AG04450 (cell line): ENCODE measurements around the gene PEPD. TPM values are rescaled to one million over a fixed set of nuclear protein-coding genes. Genes with fewer than 3 reads are reported as not detected.

Experiments used
- CTCF ChIA-PET: fragments of 300-600, 350-600 bp; formaldehyde crosslinking; extraction: SDS; loops from one replicate; lab custom pipeline; 2022; ENCODE audit warnings: antibody characterized with exemption, inconsistent platforms; lab: Charles Lee
- POLR2A ChIA-PET: fragments of 350-600 bp; formaldehyde crosslinking; extraction: SDS; loops from one replicate; lab custom pipeline; 2021; ENCODE audit warnings: antibody characterized with exemption, inconsistent platforms; lab: Yijun Ruan, JAX
- DNase-seq: peaks from one replicate; pipeline ENCODE4 v3.0.0-alpha.2; 2011; ENCODE audit warnings: low read depth, low spot score
- H3K27ac ChIP-seq: one replicate; pipeline ENCODE4 v1.5.1; 2012; ENCODE audit warnings: low read depth, low read length, control low read depth
- H3K27me3 ChIP-seq: one replicate; pipeline ENCODE4 v1.6.0; 2012; ENCODE audit warnings: low read length; ENCODE audit not compliant: control insufficient read depth, insufficient read depth
- H3K4me3 ChIP-seq: 2 replicates; pipeline ENCODE4 v1.5.1; 2011; ENCODE audit warnings: mild to moderate bottlenecking, low read depth, low read length, control low read depth
- H3K9me3 ChIP-seq: 2 replicates; pipeline ENCODE4 v1.5.1; 2012; ENCODE audit warnings: low read length; ENCODE audit not compliant: control insufficient read depth, insufficient read depth
- polyA plus RNA-seq: library from polyadenylated mRNA; depleted of rRNA; stranded (reverse); fragments of >200 nt; gene quantifications from 2 replicates; pipeline ENCODE4 v1.2.3, GENCODE V29; 2011
- TF ChIP-seq, protein P1 (sequence below): IDR thresholded peaks from 2 replicates; pipeline ENCODE4 v1.5.1; 2011; ENCODE audit warnings: low read depth, low read length, control low read depth, inconsistent platforms

The PEPD gene
- polyA plus RNA-seq, 1 experiment: 67.1 TPM

DNA sequence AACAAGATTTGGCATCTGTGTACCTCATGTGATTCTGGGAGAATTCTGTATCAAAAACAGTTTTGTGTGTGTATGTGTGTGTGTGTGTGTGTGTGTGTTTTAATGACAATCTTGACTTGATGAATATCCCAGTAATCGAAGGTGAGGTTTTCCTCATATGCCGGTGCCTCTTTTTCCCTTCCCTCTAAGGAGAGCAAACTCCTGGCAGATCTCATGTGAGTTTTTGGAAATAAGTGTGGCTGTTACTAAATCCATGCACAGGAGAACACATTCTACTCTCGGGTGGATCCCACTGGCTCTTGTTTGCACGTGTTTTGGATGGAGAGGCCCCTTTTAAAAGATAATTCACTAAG, 177.0 kb downstream of the PEPD start:
- Histone ChIP-seq H3K4me3 (no peak overlapping the region), H3K27ac (no peak overlapping the region), H3K27me3 (peaks cover 16% of the 10 kb centered on the region), H3K9me3 (no peaks in the 10 kb centered on the region)
- TF ChIP-seq, protein P1, sequence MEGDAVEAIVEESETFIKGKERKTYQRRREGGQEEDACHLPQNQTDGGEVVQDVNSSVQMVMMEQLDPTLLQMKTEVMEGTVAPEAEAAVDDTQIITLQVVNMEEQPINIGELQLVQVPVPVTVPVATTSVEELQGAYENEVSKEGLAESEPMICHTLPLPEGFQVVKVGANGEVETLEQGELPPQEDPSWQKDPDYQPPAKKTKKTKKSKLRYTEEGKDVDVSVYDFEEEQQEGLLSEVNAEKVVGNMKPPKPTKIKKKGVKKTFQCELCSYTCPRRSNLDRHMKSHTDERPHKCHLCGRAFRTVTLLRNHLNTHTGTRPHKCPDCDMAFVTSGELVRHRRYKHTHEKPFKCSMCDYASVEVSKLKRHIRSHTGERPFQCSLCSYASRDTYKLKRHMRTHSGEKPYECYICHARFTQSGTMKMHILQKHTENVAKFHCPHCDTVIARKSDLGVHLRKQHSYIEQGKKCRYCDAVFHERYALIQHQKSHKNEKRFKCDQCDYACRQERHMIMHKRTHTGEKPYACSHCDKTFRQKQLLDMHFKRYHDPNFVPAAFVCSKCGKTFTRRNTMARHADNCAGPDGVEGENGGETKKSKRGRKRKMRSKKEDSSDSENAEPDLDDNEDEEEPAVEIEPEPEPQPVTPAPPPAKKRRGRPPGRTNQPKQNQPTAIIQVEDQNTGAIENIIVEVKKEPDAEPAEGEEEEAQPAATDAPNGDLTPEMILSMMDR: no peak
- no peak for DNase-seq
- ChIA-PET POLR2A (no interaction called here), CTCF (interaction anchor here (0.6 kb wide), 1 partner anchor 42 kb away, joined by 3 read pairs; no protein-coding TSS in a partner anchor)

DNA sequence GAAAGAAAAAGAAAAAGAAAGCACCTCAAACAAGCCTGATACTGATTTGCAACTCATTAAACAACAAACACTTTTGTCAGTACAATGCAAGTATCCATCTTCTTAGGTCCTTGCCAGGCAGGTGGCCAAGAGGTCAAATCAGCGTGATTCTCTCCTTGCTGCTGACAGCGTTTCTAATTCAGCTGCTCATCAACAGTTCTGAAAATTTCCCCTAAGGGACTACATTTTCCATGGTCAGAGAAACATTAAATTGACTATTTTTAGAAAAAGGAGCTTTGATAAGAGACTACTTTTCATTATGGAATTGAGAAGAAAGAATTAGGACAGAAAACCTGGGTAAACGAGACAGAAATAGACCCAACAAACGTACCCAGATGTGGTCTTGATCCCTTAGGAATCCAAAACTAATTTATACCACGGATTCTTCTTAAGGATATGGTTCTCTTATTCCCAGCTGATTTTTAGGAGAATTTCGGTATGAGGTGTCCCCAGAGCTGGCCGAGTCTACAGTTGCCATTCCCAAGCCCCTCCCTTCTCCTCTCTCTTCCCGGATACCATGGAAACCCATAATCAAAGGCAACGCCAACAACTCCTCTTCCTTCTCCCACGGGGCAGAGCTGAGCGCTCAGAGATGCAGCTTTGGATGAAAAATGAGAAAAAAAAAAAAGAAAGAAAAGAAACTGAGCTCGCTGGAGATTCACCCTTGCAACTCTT, 177.6 kb downstream of the PEPD start:
- Histone ChIP-seq H3K27me3 (peaks cover 16% of the 10 kb centered on the region), H3K4me3 (no peak overlapping the region), H3K27ac (no peak overlapping the region), H3K9me3 (no peaks in the 10 kb centered on the region)
- ChIA-PET CTCF (interaction anchor here (0.6 kb wide), 1 partner anchor 41 kb away, joined by 3 read pairs; no protein-coding TSS in a partner anchor), POLR2A (no interaction called here)
- TF ChIP-seq, protein P1: no peak
- DNase-seq: no peak

DNA sequence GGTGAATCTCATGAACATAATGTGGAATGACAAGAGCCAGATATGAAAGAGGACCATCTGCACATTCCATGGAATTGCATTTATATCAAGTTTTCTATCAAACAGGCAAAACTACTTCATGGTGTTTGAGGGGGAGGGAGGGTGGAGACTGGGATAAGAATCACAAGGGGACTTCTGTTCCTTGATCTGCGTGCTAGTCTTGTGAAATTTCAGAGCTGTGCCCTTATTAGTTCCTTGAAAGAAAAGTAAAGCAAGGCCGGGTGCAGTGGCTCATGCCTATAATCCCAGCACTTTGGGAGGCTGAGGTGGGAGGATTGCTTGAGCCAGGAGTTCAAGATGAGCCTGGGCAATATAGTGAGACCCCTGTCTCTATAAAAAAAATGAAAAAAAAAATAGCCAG, 178.3 kb downstream of the PEPD start:
- CTCF ChIA-PET: no interaction called here
- Histone ChIP-seq H3K9me3 (no peaks in the 10 kb centered on the region), H3K4me3 (no peak overlapping the region), H3K27me3 (peaks cover 16% of the 10 kb centered on the region), H3K27ac (no peak overlapping the region)
- TF ChIP-seq, protein P1: no peak
- POLR2A ChIA-PET: no interaction called here
- no peak for DNase-seq

DNA sequence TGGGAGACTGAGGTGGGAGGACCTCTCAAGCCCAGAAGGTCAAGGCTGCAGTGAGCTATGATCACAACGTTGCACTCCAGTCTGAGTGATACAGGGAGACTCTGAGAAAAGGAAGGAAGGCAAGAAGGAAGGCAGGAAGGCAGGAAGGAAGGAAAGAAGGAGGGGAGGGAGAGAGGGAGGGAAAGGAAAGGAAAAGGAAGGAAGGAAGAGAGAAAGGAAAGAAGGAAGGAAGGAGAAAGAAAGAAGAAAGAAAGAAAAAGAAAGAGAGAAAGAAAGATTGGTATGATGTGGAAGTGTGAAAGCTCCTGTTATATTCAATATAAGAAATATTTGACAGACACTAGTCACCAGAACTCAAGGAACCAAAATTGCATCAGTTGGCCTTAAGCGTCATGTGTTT, 180.6 kb downstream of the PEPD start:
- Histone ChIP-seq H3K4me3 (no peak overlapping the region), H3K27me3 (peaks cover 11% of the 10 kb centered on the region), H3K27ac (no peak overlapping the region), H3K9me3 (no peaks in the 10 kb centered on the region)
- no peak for DNase-seq
- ChIA-PET CTCF (no interaction called here), POLR2A (no interaction called here)
- TF ChIP-seq, protein P1: no peak
